ENCODE results near the gene SRGAP2B.
"Not testable (repeated sequence)": the region's sequence is repeated elsewhere in the genome, so short reads cannot be mapped to it uniquely, and the experiment has no call there.

DNA sequence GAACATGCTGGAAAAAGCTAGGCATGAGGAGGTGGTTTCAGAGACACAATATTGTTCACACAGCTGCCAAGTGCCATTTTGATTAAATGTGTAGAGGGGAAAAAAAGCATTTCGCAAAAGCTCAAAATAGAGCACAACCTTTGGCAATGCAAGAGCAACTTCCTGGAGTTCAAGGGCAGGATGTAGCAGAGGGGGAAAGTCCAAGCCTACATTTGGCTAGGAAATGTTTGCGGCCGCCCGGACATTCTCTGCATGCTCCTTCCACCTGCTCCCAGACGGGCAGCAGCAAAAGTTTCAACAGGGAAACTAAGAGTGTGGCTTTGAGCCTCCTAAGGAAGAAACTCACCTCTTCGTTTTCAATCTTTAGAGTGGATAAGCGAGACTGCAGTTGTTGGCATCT is 202.1 kb downstream of the SRGAP2B start:
- TF ChIP-seq CTCF (IDR thresholded peaks at IDR 0.05; ENCODE audit: low read depth, low read length, poor library complexity, severe bottlenecking); EZH2phosphoT487 (IDR thresholded peaks at IDR 0.05; ENCODE audit: borderline replicate concordance, low read length): not testable (repeated sequence)

Data from DOHH2 (cell line).